Measurements from ENCODE around the gene ACOT9. TPM values are rescaled to one million over a fixed set of nuclear protein-coding genes. Genes with fewer than 3 reads are reported as not detected.
"Not testable (repeated sequence)": the region's sequence is repeated elsewhere in the genome, so short reads cannot be mapped to it uniquely, and the experiment has no call there.

ACOT9 gene
- total and polyA plus RNA-seq, 5 experiments from 2014 or later = 5.9 to 14.8 (median 13.0) TPM

DNA sequence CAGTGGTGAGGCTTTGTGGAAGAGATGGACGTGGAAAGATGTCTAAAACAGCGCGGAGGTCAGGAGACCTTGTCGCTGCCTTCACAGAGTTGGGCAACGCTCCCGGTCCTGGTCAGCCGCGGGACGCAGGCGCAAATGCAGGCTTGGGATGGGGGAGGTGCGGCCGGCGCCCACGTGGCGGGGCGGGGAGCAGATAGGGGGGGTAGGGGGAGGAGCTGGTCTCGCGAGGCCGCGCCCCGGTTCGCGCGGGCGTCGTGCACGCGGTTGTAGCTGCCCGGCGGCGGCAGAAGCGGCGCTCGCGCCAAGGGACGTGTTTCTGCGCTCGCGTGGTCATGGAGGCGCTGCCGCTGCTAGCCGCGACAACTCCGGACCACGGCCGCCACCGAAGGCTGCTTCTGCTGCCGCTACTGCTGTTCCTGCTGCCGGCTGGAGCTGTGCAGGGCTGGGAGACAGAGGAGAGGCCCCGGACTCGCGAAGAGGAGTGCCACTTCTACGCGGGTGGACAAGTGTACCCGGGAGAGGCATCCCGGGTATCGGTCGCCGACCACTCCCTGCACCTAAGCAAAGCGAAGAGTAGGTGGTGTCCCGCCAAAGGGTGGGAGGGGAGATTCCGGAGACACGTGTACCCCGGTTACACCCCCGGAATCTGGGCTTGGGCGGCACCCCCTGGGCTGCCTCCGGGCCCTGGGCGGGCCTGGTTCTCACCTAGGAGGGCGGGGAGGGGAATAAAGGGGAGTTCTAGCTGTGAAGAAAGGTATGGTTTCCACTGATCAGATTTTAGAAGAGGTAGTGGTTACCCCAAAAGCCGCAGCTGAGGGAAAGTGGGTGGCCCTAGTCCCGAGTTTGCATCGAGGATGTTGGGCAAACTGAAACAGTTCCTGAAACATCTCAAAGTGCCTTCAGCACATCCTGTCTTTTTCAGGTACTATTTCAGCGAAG is 75.6 kb downstream of the ACOT9 start, which contains the start of gene PRDX4:
Gene PRDX4 (plus strand): TSS at position 255 of the 939 bp plus-strand sequence. CDS start 78 bp downstream, at position 333.
- no peaks in the 10 kb centered on the region for H3K27me3 Mint-ChIP-seq
- no peaks in the 10 kb centered on the region for H3K9me3 Mint-ChIP-seq
- H3K27ac Mint-ChIP-seq = peak within 1 kb of the TSS; percentile 71 to 97 (median 92)
- peaks cover 3 to 27% (median 13%) of the 10 kb centered on the region in 4 donors for H3K4me1 Mint-ChIP-seq
- H3K36me3 Mint-ChIP-seq = peaks cover 0 to 13% (median 0%) of the 10 kb centered on the region in 3 donors
- ATAC-seq = peak; percentile 86 to 89
- POLR2A ChIA-PET = interaction anchor here (0.6 to 1.3 kb wide), 4 partner anchors 116 to 482 kb away, joined by 3 to 6 read pairs (median 5); partner anchors contain the start of genes EIF2S3, SAT1 and ZFX
- peak within 1 kb of the TSS; percentile 89 to 97 (median 93) for H3K4me3 Mint-ChIP-seq
- DNase-seq = peak; percentile 48 to 79 (median 62)

DNA sequence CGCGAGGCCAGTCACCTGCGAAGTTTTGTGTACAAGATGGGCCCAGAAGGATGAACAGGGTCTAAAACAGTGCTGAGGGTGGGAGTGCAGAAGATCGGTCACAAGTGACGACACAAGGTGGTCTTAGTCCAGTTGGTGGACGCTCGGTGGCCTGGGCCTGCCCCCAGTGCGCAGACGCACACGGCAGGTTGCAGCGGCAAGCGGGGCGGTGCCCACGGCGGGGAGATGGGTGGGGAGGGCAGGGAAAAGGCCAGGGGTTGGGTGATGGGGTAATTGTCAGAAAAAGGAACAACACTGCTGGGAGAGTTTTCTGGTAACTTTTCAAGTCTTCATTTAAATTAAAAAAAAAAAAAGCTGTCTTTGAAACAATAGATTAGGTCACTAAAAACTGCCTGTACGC is 76.8 kb downstream of the ACOT9 start:
- POLR2A ChIA-PET = interaction anchor here (0.6 to 1.3 kb wide), 4 partner anchors 117 to 962 kb away, joined by 3 to 6 read pairs (median 5); partner anchors contain the start of genes EIF2S3 and SAT1

DNA sequence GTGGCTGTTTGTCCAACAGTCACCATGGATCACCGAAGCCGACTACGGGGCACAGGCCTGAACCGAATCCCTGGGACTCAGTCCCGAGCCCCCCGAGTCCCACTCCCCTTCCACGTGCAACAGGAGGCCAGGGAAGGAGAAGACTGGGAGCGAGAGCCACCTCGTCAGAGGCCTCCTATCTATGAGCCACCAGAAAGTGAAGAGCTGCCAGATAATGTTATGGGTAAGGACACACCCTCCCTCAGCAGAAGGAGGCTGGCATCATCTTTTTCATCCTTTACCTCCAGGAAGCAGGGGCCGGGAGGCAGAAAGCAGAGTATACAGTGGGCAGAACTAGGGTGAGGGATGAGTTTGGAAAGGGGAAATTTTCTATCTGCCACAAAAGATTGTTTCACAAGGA is 78.6 kb downstream of the ACOT9 start:
- DNase-seq (no peak), ATAC-seq (no peak)
- Mint-ChIP-seq H3K27me3 (no peaks in the 10 kb centered on the region), H3K4me3 (peak overlapping the region in 1 of 10 donors; percentile 29), H3K4me1 (peaks cover 8 to 48% (median 20%) of the 10 kb centered on the region in 4 donors), H3K36me3 (no peaks in the 10 kb centered on the region), H3K27ac (peak overlapping the region in 2 of 10 donors; percentile 13 to 51), H3K9me3 (no peaks in the 10 kb centered on the region)
- POLR2A ChIA-PET = no interaction called here

More for the DNA sequence above, 76.8 kb downstream of the ACOT9 start:
- Mint-ChIP-seq H3K9me3 (no peaks in the 10 kb centered on the region), H3K27ac (peak overlapping the region in 4 of 10 donors; percentile 68 to 84 (median 80)), H3K36me3 (peaks cover 0 to under 1% (median 0%) of the 10 kb centered on the region in 3 donors), H3K4me3 (peak overlapping the region in 8 of 10 donors; percentile 33 to 91 (median 50)), H3K27me3 (no peaks in the 10 kb centered on the region), H3K4me1 (peaks cover 6 to 40% (median 21%) of the 10 kb centered on the region in 4 donors)
- ATAC-seq (no peak), DNase-seq (no peak)

DNA sequence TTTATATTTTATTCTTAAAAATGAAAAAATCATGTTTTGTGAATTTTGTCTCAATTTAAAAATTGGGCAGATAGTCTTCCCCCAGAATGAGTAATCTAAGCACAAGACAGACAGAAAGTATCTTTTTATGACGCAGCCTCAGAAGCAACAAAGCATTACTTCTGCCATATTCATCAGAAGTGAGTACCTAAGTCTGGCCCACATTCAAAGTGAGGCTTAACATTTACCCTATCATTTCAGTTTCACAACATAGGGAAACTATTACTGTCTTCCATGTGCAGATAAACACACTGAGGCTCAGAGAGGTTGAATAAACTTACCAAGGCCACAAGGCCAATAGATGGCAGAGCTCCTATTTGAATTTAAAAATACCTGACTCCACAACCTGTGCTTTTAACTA is 80.2 kb downstream of the ACOT9 start:
- H3K9me3 Mint-ChIP-seq = no peaks in the 10 kb centered on the region
- H3K4me3 Mint-ChIP-seq = peak overlapping the region in 1 of 10 donors; percentile 43
- ATAC-seq = no peak

DNA sequence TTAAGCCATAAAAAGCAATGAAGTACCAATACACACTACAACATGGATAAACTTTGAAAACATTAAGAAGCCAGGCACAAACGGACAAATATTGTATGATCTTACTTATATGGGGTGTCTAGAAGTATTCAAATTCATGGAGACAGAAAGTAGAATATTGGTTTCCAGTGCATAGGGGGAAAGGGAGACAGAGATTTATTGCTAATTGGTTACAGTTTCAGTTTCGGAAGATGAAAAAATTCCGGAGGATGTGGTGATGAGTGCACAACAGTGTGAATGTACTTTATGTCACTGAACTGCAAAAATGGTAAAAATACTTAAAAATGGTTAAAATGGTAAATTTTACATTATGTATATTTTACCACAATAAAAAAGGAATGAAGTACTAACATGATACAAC is 80.9 kb downstream of the ACOT9 start:
- H3K4me1 Mint-ChIP-seq = peaks cover 8 to 39% (median 16%) of the 10 kb centered on the region in 4 donors
- peak overlapping the region in 6 of 10 donors; percentile 1 to 81 (median 28) for H3K27ac Mint-ChIP-seq
- H3K36me3 Mint-ChIP-seq = no peaks in the 10 kb centered on the region
- ATAC-seq = peak; percentile 42 to 60
- peak overlapping the region in 6 of 10 donors; percentile 2 to 54 (median 38) for H3K4me3 Mint-ChIP-seq
- H3K9me3 Mint-ChIP-seq = no peaks in the 10 kb centered on the region
- H3K27me3 Mint-ChIP-seq = no peaks in the 10 kb centered on the region
- DNase-seq = peak in 2 of 10 donors; percentile 11 to 26
- POLR2A ChIA-PET = no interaction called here

More for the DNA sequence above, 80.2 kb downstream of the ACOT9 start:
- DNase-seq = no peak
- POLR2A ChIA-PET = no interaction called here
- Mint-ChIP-seq H3K27me3 (no peaks in the 10 kb centered on the region), H3K36me3 (no peaks in the 10 kb centered on the region), H3K4me1 (peaks cover 8 to 40% (median 16%) of the 10 kb centered on the region in 4 donors), H3K27ac (peak overlapping the region in 2 of 10 donors; percentile 9 to 81)

DNA sequence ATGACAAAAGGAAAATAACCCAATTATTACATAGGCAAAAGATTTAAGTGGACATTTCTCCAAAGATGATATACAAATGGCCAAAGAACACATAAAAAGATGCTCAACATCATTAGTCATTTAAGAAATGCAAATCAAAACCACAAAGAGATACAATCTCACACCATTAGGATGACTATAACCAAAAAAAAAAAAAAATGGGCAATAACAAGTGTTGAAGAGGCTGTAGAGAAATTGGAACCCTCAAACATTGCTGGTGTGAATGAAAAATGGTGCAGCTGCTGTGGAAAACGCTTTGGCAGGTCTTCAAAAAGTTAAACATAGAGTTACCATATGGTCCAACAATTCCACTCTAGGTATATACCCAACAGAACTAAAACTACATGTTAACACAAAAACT is 81.4 kb downstream of the ACOT9 start:
- H3K27ac Mint-ChIP-seq = peak overlapping the region in 4 of 10 donors; percentile 25 to 81 (median 46)
- no peaks in the 10 kb centered on the region for H3K36me3 Mint-ChIP-seq
- no peaks in the 10 kb centered on the region for H3K9me3 Mint-ChIP-seq
- no peaks in the 10 kb centered on the region for H3K27me3 Mint-ChIP-seq
- ATAC-seq (no peak), DNase-seq (no peak)
- POLR2A ChIA-PET = no interaction called here
- peak overlapping the region in 2 of 10 donors; percentile 43 to 54 for H3K4me3 Mint-ChIP-seq
- H3K4me1 Mint-ChIP-seq = peaks cover 8 to 34% (median 15%) of the 10 kb centered on the region in 4 donors

DNA sequence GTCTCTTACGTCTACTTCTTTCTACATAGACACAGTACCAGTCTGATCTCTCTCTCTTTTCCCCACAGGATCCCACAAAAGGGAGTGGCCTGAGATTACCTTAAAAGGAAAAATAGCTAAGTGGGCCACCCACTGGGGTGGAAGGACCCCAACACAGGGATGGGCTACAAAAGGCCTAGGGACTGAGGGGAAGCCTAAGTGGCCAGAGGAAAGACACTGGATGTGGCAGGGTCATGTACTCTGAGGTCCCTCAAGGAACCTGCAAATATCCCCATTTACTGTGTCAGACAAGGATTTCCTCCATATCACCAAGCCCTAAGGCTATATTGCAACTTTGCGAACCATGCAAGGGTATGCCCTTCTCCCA is 82.3 kb downstream of the ACOT9 start:
- Mint-ChIP-seq H3K27ac (peak overlapping the region in 1 of 10 donors; percentile 57), H3K9me3 (no peaks in the 10 kb centered on the region), H3K4me1 (peaks cover 6 to 27% (median 12%) of the 10 kb centered on the region in 4 donors), H3K36me3 (no peaks in the 10 kb centered on the region), H3K27me3 (no peaks in the 10 kb centered on the region), H3K4me3 (no peak overlapping the region)
- ATAC-seq = no peak
- POLR2A ChIA-PET = no interaction called here
- DNase-seq = no peak

DNA sequence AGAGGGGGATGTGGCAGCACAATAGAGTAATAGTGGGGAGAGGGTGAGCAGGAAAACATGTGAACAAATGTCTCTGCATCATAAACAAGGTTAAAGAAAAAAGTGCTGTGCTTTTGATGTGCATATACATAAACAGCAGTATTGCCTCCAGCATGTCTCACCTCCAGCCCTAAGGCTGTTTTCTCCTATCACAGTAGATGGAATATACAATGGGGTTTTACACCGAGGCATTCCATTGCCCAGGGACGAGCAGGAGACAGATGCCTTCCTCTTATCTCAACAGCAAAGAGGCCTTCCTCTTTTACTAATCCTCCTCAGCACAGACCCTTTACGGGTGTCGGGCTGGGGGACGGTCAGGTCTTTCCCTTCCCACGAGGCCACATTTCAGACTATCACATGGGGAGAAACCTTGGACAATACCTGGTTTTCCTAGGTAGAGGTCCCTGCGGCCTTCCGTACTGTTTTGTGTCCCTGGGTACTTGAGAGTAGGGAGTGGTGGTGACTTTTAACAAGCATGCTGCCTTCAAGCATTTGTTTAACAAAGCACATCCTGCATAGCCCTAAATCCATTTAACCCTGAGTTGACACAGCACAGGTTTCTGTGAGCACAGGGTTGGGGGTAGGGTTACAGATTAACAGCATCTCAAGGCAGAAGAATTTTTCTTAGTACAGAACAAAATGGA is 82.9 kb downstream of the ACOT9 start:
- H3K9me3 Mint-ChIP-seq, H3K4me3 Mint-ChIP-seq, H3K27me3 Mint-ChIP-seq, POLR2A ChIA-PET, DNase-seq, H3K36me3 Mint-ChIP-seq, ATAC-seq: not testable (repeated sequence)
- H3K4me1 Mint-ChIP-seq = peaks cover 6 to 27% (median 12%) of the 10 kb centered on the region in 4 donors
- H3K27ac Mint-ChIP-seq = peak overlapping the region in 5 of 10 donors; percentile 34 to 80 (median 67)

DNA sequence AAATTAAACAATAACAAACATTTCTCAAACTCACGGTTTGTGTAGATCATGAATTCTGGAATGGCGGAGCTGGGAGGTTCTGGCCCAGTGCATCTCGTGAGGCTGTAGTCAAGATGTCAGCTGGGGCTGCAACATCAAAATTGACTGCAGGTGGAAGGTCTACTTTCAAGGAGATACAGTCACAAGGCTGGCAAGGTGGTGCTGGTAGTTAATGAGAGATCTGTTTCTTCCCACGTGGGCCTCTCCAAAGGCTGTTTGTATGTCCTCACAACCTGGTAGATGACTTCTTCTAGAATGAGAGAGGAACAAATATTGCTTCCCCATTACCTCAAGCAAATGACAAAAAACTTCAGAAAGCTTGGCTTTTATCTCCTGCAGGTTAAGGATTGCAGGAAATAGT is 83.7 kb downstream of the ACOT9 start:
- POLR2A ChIA-PET = no interaction called here
- no peaks in the 10 kb centered on the region for H3K27me3 Mint-ChIP-seq
- ATAC-seq (no peak), DNase-seq (no peak)
- H3K4me3 Mint-ChIP-seq = no peak overlapping the region
- peaks cover 6 to 27% (median 12%) of the 10 kb centered on the region in 4 donors for H3K4me1 Mint-ChIP-seq
- H3K36me3 Mint-ChIP-seq = no peaks in the 10 kb centered on the region
- H3K9me3 Mint-ChIP-seq = no peaks in the 10 kb centered on the region
- H3K27ac Mint-ChIP-seq = peak overlapping the region in 2 of 10 donors; percentile 29 to 67

DNA sequence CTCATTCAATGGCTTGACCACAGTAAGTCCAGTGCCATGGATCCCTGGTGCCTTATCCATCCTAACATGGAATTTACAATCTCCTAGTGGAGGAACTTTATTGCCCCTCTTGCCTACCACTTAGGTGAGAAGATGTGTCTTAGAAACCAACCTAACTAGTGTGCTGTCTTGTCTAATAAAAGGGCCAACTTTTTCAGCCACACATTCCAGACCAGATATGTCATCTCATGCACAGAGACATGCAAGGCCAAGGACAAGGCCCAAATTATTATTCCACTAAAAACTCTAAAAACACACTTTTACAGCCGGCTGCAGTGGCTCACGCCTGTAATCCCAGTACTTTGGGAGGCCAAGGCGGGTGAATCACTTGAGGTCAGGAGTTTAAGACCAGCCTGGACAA is 86.4 kb downstream of the ACOT9 start:
- DNase-seq (no peak), ATAC-seq (no peak)
- no peak overlapping the region for H3K4me3 Mint-ChIP-seq
- H3K4me1 Mint-ChIP-seq = peaks cover 0 to 12% (median 2%) of the 10 kb centered on the region in 4 donors
- H3K27me3 Mint-ChIP-seq = no peaks in the 10 kb centered on the region
- H3K27ac Mint-ChIP-seq = no peak overlapping the region
- H3K9me3 Mint-ChIP-seq = no peaks in the 10 kb centered on the region
- no peaks in the 10 kb centered on the region for H3K36me3 Mint-ChIP-seq
- POLR2A ChIA-PET = no interaction called here

DNA sequence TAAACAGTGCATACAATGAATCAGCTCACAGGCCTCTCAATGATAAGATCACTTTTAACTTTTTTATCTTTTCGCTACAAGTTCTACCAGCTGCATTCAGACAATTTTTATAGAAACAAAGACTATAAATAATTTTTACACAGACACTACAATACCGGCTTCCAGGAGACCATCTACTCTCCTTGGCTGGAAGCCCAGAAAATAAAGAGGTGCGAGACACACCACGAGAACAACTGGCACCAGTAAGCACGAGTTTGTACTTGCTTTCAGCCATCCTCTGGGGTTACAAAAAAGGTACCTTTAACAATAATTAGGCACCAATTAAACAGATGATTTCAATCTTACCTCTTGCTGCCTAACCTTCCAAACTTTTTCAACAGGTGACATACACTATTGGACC is 87.0 kb downstream of the ACOT9 start:
- DNase-seq (no peak), ATAC-seq (no peak)
- Mint-ChIP-seq H3K4me1 (peaks cover 0 to 6% (median under 1%) of the 10 kb centered on the region in 4 donors), H3K27ac (no peak overlapping the region), H3K27me3 (no peaks in the 10 kb centered on the region), H3K4me3 (no peak overlapping the region), H3K9me3 (no peaks in the 10 kb centered on the region), H3K36me3 (no peaks in the 10 kb centered on the region)
- POLR2A ChIA-PET = no interaction called here
